Activated CD4-positive, alpha-beta T cell treated with anti-CD3 and anti-CD28 coated beads, Interleukin-2, Interleukin-6, amounts not matched to agents 100 ng/mL and 50 ng/mL, durations not matched to agents 16 hours and 8 hours (primary cell): Measurements from ENCODE around the gene TAL2.

ENCODE experiments used
- DNase-seq: peaks from one replicate; pipeline ENCODE4 v3.0.0-alpha.2; 2020

TAL2 gene

GRCh38 chr9:105711867-105712266 lies 49.6 kb downstream of the TAL2 start:
- DNase-seq: no peak

DNA sequence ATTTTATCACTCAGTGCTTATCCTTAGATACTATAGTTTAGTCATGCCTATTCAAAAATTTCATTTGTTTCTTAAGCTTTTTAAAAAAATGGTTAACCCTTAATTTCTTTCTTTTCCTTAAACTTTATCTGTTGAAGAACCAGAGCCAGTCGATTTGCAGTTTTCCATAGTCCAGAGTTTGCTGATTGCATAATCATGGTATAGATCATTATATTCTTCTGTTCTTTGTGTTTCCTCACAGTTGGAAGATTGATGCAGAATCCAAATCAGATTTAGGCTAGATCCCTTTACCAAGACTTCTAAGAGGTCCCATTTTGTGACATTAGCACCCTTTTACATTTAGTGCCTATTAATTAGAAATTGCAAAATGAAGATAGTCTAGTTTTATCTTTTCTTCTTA lies 50.0 kb downstream of the TAL2 start:
- no peak for DNase-seq
